ENCODE measurements around the gene PAPOLG. TPM values are rescaled to one million over a fixed set of nuclear protein-coding genes. Genes with fewer than 3 reads are reported as not detected.

PAPOLG gene
- total and polyA plus RNA-seq, 9 of the 15 experiments (the other 6 are each of a cell fraction or from before 2014, with no cell fraction given) = 3.9 to 16.3 (median 10.0) TPM

DNA sequence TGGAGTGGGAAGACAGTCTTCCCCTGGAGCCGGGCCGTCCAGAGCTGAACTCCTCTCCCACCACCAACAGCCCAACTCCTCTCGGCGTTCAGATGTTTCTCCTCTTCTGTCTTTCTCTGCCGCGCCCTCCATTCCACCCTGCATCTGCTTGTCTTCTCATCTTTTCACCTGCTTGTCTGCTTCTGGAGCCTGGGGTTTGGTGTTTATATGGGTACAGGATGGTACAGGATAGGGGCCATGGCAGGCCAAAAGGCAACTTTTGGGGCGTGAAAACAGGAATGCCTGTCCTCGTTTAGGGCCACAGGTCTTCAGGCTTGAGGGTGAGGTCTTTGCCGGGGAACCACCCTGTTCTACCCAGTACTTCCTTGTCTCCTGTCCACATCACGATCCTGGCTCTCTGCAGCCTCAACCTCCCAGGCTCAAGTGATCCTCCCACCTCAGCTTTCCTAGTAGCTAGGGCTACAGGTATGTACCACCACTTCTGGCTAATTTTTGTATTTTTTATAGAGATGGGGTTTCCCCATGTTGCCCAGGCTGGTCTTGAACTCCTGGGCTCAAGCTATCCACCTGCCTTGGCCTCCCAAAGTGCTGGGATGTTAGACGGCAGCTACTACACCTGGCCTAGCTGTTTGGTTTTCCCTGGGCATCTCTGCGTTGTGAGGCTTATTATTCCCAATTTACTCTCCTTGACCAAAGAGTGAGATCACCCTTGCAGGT is 64.5 kb downstream of the PAPOLG start:
- DNase-seq (ENCODE audit: extremely low read depth in 1 of 4, low spot score in 3 of 4) (no peak), FAIRE-seq (no peak), ATAC-seq (no peak)
- no TSS peak for BruUV-seq (replicated peaks)
- Histone ChIP-seq H3K27ac (ENCODE audit: extremely low read depth, low read depth, low read length) (no peak overlapping the region), H3K4me2 (ENCODE audit: insufficient read depth, low read length) (no peak overlapping the region), H3K79me2 (ENCODE audit: control insufficient read depth, insufficient read depth, low read length) (no peaks in the 10 kb centered on the region), H3K9me3 (replicated peaks; ENCODE audit: control insufficient read depth, insufficient read depth, low read depth, low read length) (no peaks in the 10 kb centered on the region), H3K4me3 (no peak overlapping the region), H4K20me1 (replicated peaks; ENCODE audit: control insufficient read depth, insufficient read depth, low read length) (no peaks in the 10 kb centered on the region), H3K27me3 (ENCODE audit: control insufficient read depth in 2 of 2, insufficient read depth in 2 of 2, low read length in 2 of 2) (peaks cover 4 to 10% of the 10 kb centered on the region in 2 experiments; a peak in 4 of 5 replicates), H3K9me1 (ENCODE audit: control insufficient read depth, insufficient read depth, low read length) (no peaks in the 10 kb centered on the region), H2AFZ (ENCODE audit: low read depth, low read length) (no peak overlapping the region), H3K9ac (ENCODE audit: insufficient read depth in 1 of 2, low read depth in 2 of 2, low read length in 2 of 2) (no peak overlapping the region), H3K36me3 (ENCODE audit: control insufficient read depth, insufficient read depth, low read length) (no peaks in the 10 kb centered on the region), H3K4me1 (replicated peaks in 1 of 2; ENCODE audit: control insufficient read depth in 2 of 2, insufficient read depth in 2 of 2, low read length in 2 of 2) (peaks cover 0 to 2% of the 10 kb centered on the region in 2 experiments; a peak in 2 of 5 replicates)
- intact Hi-C loops (cut with micrococcal nuclease) (no loop called here), in situ Hi-C loops (cut with MboI) (no loop called here)
- 37% methylated on average over 12 of the region's 12 CpGs for WGBS (ENCODE audit: insufficient coverage, low coverage, missing lambda C conversion rate)
- ChIA-PET POLR2A (interaction anchor here (0.7 kb wide), 1 partner anchor 10 kb away, joined by 5 read pairs; no protein-coding TSS in a partner anchor), CTCF (ENCODE audit: low intra/inter-chr PET ratio) (no interaction called here)
- no peak for TF ChIP-seq RHOXF2B (CRISPR knock-in tag; conservative IDR thresholded peaks at IDR 0.05)
- TF ChIP-seq POLR2A (conservative IDR thresholded peaks at IDR 0.05) = no peak
- no peak for TF ChIP-seq ZNF24 (IDR thresholded peaks at IDR 0.05)
- no peak for TF ChIP-seq GATAD2B (IDR thresholded peaks at IDR 0.05; ENCODE audit: borderline replicate concordance)
- TF ChIP-seq SREBF2 (CRISPR knock-in tag; IDR thresholded peaks at IDR 0.05) = no peak
- TF ChIP-seq, protein P1, sequence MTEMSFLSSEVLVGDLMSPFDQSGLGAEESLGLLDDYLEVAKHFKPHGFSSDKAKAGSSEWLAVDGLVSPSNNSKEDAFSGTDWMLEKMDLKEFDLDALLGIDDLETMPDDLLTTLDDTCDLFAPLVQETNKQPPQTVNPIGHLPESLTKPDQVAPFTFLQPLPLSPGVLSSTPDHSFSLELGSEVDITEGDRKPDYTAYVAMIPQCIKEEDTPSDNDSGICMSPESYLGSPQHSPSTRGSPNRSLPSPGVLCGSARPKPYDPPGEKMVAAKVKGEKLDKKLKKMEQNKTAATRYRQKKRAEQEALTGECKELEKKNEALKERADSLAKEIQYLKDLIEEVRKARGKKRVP (CRISPR knock-in tag; IDR thresholded peaks at IDR 0.05) = no peak
- no peak for TF ChIP-seq MYNN (IDR thresholded peaks at IDR 0.05)
- no peak for TF ChIP-seq MYNN (CRISPR knock-in tag; IDR thresholded peaks at IDR 0.05)
- TF ChIP-seq THRAP3 (IDR thresholded peaks at IDR 0.05; ENCODE audit: borderline replicate concordance) = no peak
- no peak for TF ChIP-seq ADNP (tag; IDR thresholded peaks at IDR 0.05)
- TF ChIP-seq, protein P2, sequence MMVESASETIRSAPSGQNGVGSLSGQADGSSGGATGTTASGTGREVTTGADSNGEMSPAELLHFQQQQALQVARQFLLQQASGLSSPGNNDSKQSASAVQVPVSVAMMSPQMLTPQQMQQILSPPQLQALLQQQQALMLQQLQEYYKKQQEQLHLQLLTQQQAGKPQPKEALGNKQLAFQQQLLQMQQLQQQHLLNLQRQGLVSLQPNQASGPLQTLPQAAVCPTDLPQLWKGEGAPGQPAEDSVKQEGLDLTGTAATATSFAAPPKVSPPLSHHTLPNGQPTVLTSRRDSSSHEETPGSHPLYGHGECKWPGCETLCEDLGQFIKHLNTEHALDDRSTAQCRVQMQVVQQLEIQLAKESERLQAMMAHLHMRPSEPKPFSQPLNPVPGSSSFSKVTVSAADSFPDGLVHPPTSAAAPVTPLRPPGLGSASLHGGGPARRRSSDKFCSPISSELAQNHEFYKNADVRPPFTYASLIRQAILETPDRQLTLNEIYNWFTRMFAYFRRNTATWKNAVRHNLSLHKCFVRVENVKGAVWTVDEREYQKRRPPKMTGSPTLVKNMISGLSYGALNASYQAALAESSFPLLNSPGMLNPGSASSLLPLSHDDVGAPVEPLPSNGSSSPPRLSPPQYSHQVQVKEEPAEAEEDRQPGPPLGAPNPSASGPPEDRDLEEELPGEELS (CRISPR knock-in tag; IDR thresholded peaks at IDR 0.05; ENCODE audit: borderline replicate concordance) = no peak
- no peak for TF ChIP-seq ZNF668 (CRISPR knock-in tag; IDR thresholded peaks at IDR 0.05)
- TF ChIP-seq, protein P3, sequence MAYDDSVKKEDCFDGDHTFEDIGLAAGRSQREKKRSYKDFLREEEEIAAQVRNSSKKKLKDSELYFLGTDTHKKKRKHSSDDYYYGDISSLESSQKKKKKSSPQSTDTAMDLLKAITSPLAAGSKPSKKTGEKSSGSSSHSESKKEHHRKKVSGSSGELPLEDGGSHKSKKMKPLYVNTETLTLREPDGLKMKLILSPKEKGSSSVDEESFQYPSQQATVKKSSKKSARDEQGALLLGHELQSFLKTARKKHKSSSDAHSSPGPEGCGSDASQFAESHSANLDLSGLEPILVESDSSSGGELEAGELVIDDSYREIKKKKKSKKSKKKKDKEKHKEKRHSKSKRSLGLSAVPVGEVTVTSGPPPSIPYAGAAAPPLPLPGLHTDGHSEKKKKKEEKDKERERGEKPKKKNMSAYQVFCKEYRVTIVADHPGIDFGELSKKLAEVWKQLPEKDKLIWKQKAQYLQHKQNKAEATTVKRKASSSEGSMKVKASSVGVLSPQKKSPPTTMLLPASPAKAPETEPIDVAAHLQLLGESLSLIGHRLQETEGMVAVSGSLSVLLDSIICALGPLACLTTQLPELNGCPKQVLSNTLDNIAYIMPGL (CRISPR knock-in tag; IDR thresholded peaks at IDR 0.05) = no peak
- no peak for TF ChIP-seq BRCA1 (IDR thresholded peaks at IDR 0.05)
- no peak for TF ChIP-seq BRCA1 (CRISPR knock-in tag; IDR thresholded peaks at IDR 0.05)
- TF ChIP-seq PYGO2 (tag; IDR thresholded peaks at IDR 0.05) = no peak
- no peak for TF ChIP-seq RBM34 (IDR thresholded peaks at IDR 0.05; ENCODE audit: borderline replicate concordance, insufficient read depth, low read length)
- no peak for TF ChIP-seq MEIS2 (IDR thresholded peaks at IDR 0.05; ENCODE audit: partially characterized antibody)
- TF ChIP-seq CHD4 (IDR thresholded peaks at IDR 0.05; ENCODE audit: insufficient read depth, insufficient replicate concordance, low read depth, low read length, poor library complexity, severe bottlenecking) = no peak
- no peak for TF ChIP-seq ELF2 (CRISPR knock-in tag; IDR thresholded peaks at IDR 0.05)
- TF ChIP-seq RBM14 (IDR thresholded peaks at IDR 0.05; ENCODE audit: borderline replicate concordance, insufficient read depth, low read depth, low read length) = no peak
